ENCODE results near the gene CHST11.

The CHST11 gene

GRCh38 chr12:104809706-104810385 lies 353.1 kb downstream of the CHST11 start:
- in situ Hi-C loops (cut with MboI; ENCODE audit: low pct_unique_long_range_greater_than_20kb, low sequenced_read_pairs) = no loop called here
- no peak for DNase-seq
